Measurements from ENCODE around the gene MRPL20. TPM values are rescaled to one million over a fixed set of nuclear protein-coding genes. Genes with fewer than 3 reads are reported as not detected.
"Not testable (repeated sequence)": the region's sequence is repeated elsewhere in the genome, so short reads cannot be mapped to it uniquely, and the experiment has no call there.

The MRPL20 gene
- total RNA-seq, 1 donor = 104 TPM

GRCh38 chr1:1418464-1419362 lies 11.6 kb upstream of the MRPL20 start:
- H3K4me3 ChIP-seq (ENCODE audit: low read depth, low read length) = no peak overlapping the region
- TF ChIP-seq CTCF (IDR thresholded peaks at IDR 0.05; ENCODE audit: insufficient read depth, low read length) = no peak
- DNase-seq (ENCODE audit: low read depth) = no peak

- not testable (repeated sequence) for H3K4me3 ChIP-seq (ENCODE audit: low read depth, low read length); DNase-seq (ENCODE audit: low read depth)
Measured at GRCh38 chr1:1417825-1418463, 10.9 kb upstream of the MRPL20 start.

- H3K4me3 ChIP-seq (ENCODE audit: low read depth, low read length); DNase-seq (ENCODE audit: low read depth): not testable (repeated sequence)
Measured at GRCh38 chr1:1417396-1417795, 10.3 kb upstream of the MRPL20 start.

- TF ChIP-seq CTCF (IDR thresholded peaks at IDR 0.05; ENCODE audit: insufficient read depth, low read length) = no peak
- DNase-seq (ENCODE audit: low read depth) = no peak
Measured at GRCh38 chr1:1415751-1416150, 8.7 kb upstream of the MRPL20 start.

GRCh38 chr1:1412311-1412902 lies 5.3 kb upstream of the MRPL20 start:
- DNase-seq (ENCODE audit: low read depth); H3K4me3 ChIP-seq (ENCODE audit: low read depth, low read length): not testable (repeated sequence)

More at GRCh38 chr1:1415751-1416150, 8.7 kb upstream of the MRPL20 start:
- H3K4me3 ChIP-seq (ENCODE audit: low read depth, low read length) = no peak overlapping the region

- H3K4me3 ChIP-seq (ENCODE audit: low read depth, low read length) = no peak overlapping the region
- TF ChIP-seq CTCF (IDR thresholded peaks at IDR 0.05; ENCODE audit: insufficient read depth, low read length) = no peak
- no peak for DNase-seq (ENCODE audit: low read depth)
Measured at GRCh38 chr1:1411626-1412025, 4.5 kb upstream of the MRPL20 start.

GRCh38 chr1:1410238-1410637 lies 3.1 kb upstream of the MRPL20 start:
- not testable (repeated sequence) for H3K4me3 ChIP-seq (ENCODE audit: low read depth, low read length); DNase-seq (ENCODE audit: low read depth)

GRCh38 chr1:1407636-1408318 lies 684 bp upstream of the MRPL20 start:
- TF ChIP-seq CTCF (IDR thresholded peaks at IDR 0.05; ENCODE audit: insufficient read depth, low read length) = peak; percentile 34
- peak overlapping the region; percentile 82 for H3K4me3 ChIP-seq (ENCODE audit: low read depth, low read length)
- peak; percentile 36 for DNase-seq (ENCODE audit: low read depth)
